Measurements from ENCODE around the gene TOM1. TPM values are rescaled to one million over a fixed set of nuclear protein-coding genes. Genes with fewer than 3 reads are reported as not detected.

TOM1 gene
- total and polyA plus RNA-seq, 10 of the 15 experiments (the other 5 are each of a cell fraction or from before 2014, with no cell fraction given), result 2.2 to 64.6 (median 40.3) TPM

GRCh38 chr22:35335468-35335867, 35.8 kb downstream of the TOM1 start (continued):
- TF ChIP-seq, protein P1, sequence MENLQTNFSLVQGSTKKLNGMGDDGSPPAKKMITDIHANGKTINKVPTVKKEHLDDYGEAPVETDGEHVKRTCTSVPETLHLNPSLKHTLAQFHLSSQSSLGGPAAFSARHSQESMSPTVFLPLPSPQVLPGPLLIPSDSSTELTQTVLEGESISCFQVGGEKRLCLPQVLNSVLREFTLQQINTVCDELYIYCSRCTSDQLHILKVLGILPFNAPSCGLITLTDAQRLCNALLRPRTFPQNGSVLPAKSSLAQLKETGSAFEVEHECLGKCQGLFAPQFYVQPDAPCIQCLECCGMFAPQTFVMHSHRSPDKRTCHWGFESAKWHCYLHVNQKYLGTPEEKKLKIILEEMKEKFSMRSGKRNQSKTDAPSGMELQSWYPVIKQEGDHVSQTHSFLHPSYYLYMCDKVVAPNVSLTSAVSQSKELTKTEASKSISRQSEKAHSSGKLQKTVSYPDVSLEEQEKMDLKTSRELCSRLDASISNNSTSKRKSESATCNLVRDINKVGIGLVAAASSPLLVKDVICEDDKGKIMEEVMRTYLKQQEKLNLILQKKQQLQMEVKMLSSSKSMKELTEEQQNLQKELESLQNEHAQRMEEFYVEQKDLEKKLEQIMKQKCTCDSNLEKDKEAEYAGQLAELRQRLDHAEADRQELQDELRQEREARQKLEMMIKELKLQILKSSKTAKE (IDR thresholded peaks at IDR 0.05; ENCODE audit: low read depth, poor library complexity, severe bottlenecking), result no peak
- TF ChIP-seq FOS (IDR thresholded peaks at IDR 0.05; ENCODE audit: borderline replicate concordance, extremely low read depth, insufficient read length), result no peak
- no peak for TF ChIP-seq WRNIP1 (IDR thresholded peaks at IDR 0.05; ENCODE audit: borderline replicate concordance, low read depth, low read length)
- TF ChIP-seq KAT2A (conservative IDR thresholded peaks at IDR 0.05; ENCODE audit: control insufficient read depth, low read depth, low read length), result no peak

GRCh38 chr22:35335936-35336781, 36.5 kb downstream of the TOM1 start:
- BruUV-seq (replicated peaks), result no TSS peak
- Histone ChIP-seq H3K79me2 (ENCODE audit: control insufficient read depth, insufficient read depth, low read length) (no peaks in the 10 kb centered on the region), H3K4me3 (no peak overlapping the region), H3K9me3 (replicated peaks; ENCODE audit: control insufficient read depth, insufficient read depth, low read length) (no peaks in the 10 kb centered on the region), H4K20me1 (ENCODE audit: control insufficient read depth, insufficient read depth) (no peaks in the 10 kb centered on the region), H3K36me3 (ENCODE audit: control insufficient read depth in 2 of 2, insufficient read depth in 2 of 2, low read length in 1 of 2) (peaks cover 0 to 25% of the 10 kb centered on the region in 2 experiments; a peak in 2 of 4 replicates), H3K4me2 (ENCODE audit: control insufficient read depth, insufficient read depth) (no peak overlapping the region), H3K27me3 (replicated peaks in 1 of 2; ENCODE audit: control insufficient read depth in 2 of 2, insufficient read depth in 2 of 2, low read length in 1 of 2) (no peaks in the 10 kb centered on the region), H3K4me1 (ENCODE audit: control insufficient read depth, insufficient read depth, low read length) (no peaks in the 10 kb centered on the region; the same call in 1 of the 2 replicates), H3K27ac (ENCODE audit: control insufficient read depth, insufficient read depth) (no peak overlapping the region), H3K9ac (ENCODE audit: control insufficient read depth, insufficient read depth, low read length) (no peak overlapping the region), H2AFZ (ENCODE audit: control insufficient read depth, low read depth, low read length) (no peak overlapping the region)
- ChIA-PET RAD21 (ENCODE audit: unreplicated experiment) (no interaction called here), POLR2A (no interaction called here), CTCF (interaction anchor here (1.5 kb wide), 1 partner anchor 8 kb away, joined by 4 read pairs; no protein-coding TSS in a partner anchor), SMC1A (ENCODE audit: uncharacterized antibody, unreplicated experiment) (no interaction called here)
- no peak for DNase-seq (ENCODE audit: low read depth, low spot score)
- intact Hi-C loops (cut with micrococcal nuclease; ENCODE audit: unreplicated experiment), result no loop called here
- in situ Hi-C loops (cut with MboI), result no loop called here
- ATAC-seq, result no peak
- WGBS (ENCODE audit: insufficient coverage, insufficient replicate concordance, low lambda C conversion rate, missing lambda C conversion rate), result 87% methylated on average over 12 of the region's 12 CpGs
- FAIRE-seq, result no peak
- TF ChIP-seq RBBP5 (conservative IDR thresholded peaks at IDR 0.05) (no peak), ATF3 (IDR thresholded peaks at IDR 0.05; ENCODE audit: borderline replicate concordance, extremely low read depth, low read depth, low read length) (no peak), HCFC1 (IDR thresholded peaks at IDR 0.05; ENCODE audit: low read length) (no peak), CEBPZ (IDR thresholded peaks at IDR 0.05; ENCODE audit: low read depth, low read length) (no peak), ZZZ3 (IDR thresholded peaks at IDR 0.05; ENCODE audit: control insufficient read depth, insufficient read length, low read depth) (no peak), FOS (IDR thresholded peaks at IDR 0.05; ENCODE audit: borderline replicate concordance, extremely low read depth, insufficient read length) (no peak), CHD2 (IDR thresholded peaks at IDR 0.05; ENCODE audit: borderline replicate concordance, low read depth, low read length) (no peak)
- TF ChIP-seq, protein P2, sequence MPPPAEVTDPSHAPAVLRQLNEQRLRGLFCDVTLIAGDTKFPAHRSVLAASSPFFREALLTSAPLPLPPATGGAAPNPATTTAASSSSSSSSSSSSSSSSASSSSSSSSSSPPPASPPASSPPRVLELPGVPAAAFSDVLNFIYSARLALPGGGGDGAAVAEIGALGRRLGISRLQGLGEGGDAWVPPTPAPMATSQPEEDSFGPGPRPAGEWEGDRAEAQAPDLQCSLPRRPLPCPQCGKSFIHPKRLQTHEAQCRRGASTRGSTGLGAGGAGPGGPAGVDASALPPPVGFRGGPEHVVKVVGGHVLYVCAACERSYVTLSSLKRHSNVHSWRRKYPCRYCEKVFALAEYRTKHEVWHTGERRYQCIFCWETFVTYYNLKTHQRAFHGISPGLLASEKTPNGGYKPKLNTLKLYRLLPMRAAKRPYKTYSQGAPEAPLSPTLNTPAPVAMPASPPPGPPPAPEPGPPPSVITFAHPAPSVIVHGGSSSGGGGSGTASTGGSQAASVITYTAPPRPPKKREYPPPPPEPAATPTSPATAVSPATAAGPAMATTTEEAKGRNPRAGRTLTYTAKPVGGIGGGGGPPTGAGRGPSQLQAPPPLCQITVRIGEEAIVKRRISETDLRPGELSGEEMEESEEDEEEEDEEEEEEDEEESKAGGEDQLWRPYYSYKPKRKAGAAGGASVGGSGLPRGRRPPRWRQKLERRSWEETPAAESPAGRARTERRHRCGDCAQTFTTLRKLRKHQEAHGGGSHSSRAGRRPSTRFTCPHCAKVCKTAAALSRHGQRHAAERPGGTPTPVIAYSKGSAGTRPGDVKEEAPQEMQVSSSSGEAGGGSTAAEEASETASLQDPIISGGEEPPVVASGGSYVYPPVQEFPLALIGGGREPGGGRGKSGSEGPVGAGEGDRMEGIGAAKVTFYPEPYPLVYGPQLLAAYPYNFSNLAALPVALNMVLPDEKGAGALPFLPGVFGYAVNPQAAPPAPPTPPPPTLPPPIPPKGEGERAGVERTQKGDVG (CRISPR knock-in tag; IDR thresholded peaks at IDR 0.05), result no peak

Measured in GM12878 (cell line).